ENCODE data around the gene IQSEC3. TPM values are rescaled to one million over a fixed set of nuclear protein-coding genes. Genes with fewer than 3 reads are reported as not detected.

The IQSEC3 gene
- total RNA-seq, 1 donor from 2014 or later = under 0.01 TPM

GRCh38 chr12:138171-138897 is 71.8 kb downstream of the IQSEC3 start:
- no peak for DNase-seq (ENCODE audit: low read depth in 2 of 2)

- no peak for DNase-seq (ENCODE audit: low read depth in 2 of 2)
Observed at GRCh38 chr12:138898-139534, 72.4 kb downstream of the IQSEC3 start.

GRCh38 chr12:139585-139984 is 73.0 kb downstream of the IQSEC3 start:
- no peak for DNase-seq (ENCODE audit: low read depth in 2 of 2)

- no peak for DNase-seq (ENCODE audit: low read depth in 2 of 2)
Observed at GRCh38 chr12:140162-140561, 73.6 kb downstream of the IQSEC3 start.

GRCh38 chr12:143964-144649 is 77.5 kb downstream of the IQSEC3 start:
- no peak for DNase-seq (ENCODE audit: low read depth in 2 of 2)

GRCh38 chr12:144650-145284 is 78.2 kb downstream of the IQSEC3 start:
- no peak for DNase-seq (ENCODE audit: low read depth in 2 of 2)

GRCh38 chr12:145369-145960 is 78.9 kb downstream of the IQSEC3 start:
- peak in 1 of 2 donors; percentile 56 for DNase-seq (ENCODE audit: low read depth in 2 of 2)

GRCh38 chr12:147242-147641 is 80.7 kb downstream of the IQSEC3 start:
- DNase-seq (ENCODE audit: low read depth in 2 of 2) = no peak

- DNase-seq (ENCODE audit: low read depth in 2 of 2) = no peak
Observed at GRCh38 chr12:148676-149416, 82.3 kb downstream of the IQSEC3 start.

- no peak for DNase-seq (ENCODE audit: low read depth in 2 of 2)
Observed at GRCh38 chr12:151579-151978, 85.0 kb downstream of the IQSEC3 start.

- DNase-seq (ENCODE audit: low read depth in 2 of 2) = no peak
Observed at GRCh38 chr12:152440-152839, 85.9 kb downstream of the IQSEC3 start.

- peak; percentile 65 to 78 for DNase-seq (ENCODE audit: low read depth in 2 of 2)
Observed at GRCh38 chr12:153080-153746, 86.6 kb downstream of the IQSEC3 start.

GRCh38 chr12:154058-154457 is 87.5 kb downstream of the IQSEC3 start:
- DNase-seq (ENCODE audit: low read depth in 2 of 2) = no peak

- no peak for DNase-seq (ENCODE audit: low read depth in 2 of 2)
Observed at GRCh38 chr12:155006-155405, 88.4 kb downstream of the IQSEC3 start.

- no peak for DNase-seq (ENCODE audit: low read depth in 2 of 2)
Observed at GRCh38 chr12:155646-156045, 89.1 kb downstream of the IQSEC3 start.

GRCh38 chr12:156945-157344 is 90.4 kb downstream of the IQSEC3 start:
- no peak for DNase-seq (ENCODE audit: low read depth in 2 of 2)

GRCh38 chr12:157644-158043 is 91.1 kb downstream of the IQSEC3 start:
- DNase-seq (ENCODE audit: low read depth in 2 of 2) = no peak

- no peak for DNase-seq (ENCODE audit: low read depth in 2 of 2)
Observed at GRCh38 chr12:159156-159782, 92.7 kb downstream of the IQSEC3 start.

GRCh38 chr12:160858-161257 is 94.3 kb downstream of the IQSEC3 start:
- DNase-seq (ENCODE audit: low read depth in 2 of 2) = no peak

- no peak for DNase-seq (ENCODE audit: low read depth in 2 of 2)
Observed at GRCh38 chr12:161823-162222, 95.3 kb downstream of the IQSEC3 start.
